ENCODE data around the gene ATP1B1. TPM values are rescaled to one million over a fixed set of nuclear protein-coding genes. Genes with fewer than 3 reads are reported as not detected.

ATP1B1 gene
- total RNA-seq, 1 experiment from 2014 or later, result 626 TPM

DNA sequence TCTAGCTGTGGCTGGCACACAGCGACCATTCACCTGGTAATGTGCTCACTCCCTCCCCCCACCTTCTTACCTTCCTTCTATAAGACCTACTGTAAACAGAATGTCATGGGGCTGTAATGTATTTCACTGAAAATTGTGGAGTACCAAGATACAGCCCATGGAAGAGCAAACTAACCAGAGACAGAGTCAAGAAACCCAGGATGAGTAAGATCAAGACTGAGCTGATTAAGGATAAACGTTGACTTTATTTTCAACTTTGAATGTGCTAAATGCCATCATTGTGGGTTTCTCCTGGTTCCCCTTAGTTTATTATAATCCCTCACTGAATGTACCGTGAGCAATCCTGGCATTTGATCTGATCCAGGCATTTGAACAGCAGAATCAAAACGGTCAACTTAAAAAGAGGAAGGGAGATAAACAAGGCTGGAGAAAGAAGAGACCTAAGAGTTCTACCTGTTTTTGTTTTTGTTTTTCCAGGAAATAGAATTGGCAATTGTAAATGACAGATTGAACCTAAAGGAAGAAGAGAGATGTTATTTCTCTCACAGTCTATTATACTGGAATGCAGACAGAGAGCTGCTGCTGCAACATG is 16.1 kb upstream of the ATP1B1 start:
- Mint-ChIP-seq H3K27ac (ENCODE audit: unreplicated experiment) (no peak overlapping the region), H3K9me3 (ENCODE audit: low read depth, unreplicated experiment) (no peaks in the 10 kb centered on the region), H3K4me3 (ENCODE audit: low read depth, unreplicated experiment) (no peak overlapping the region), H3K4me1 (ENCODE audit: low read depth, unreplicated experiment) (peaks cover 31% of the 10 kb centered on the region), H3K27me3 (ENCODE audit: unreplicated experiment) (no peaks in the 10 kb centered on the region), H3K36me3 (ENCODE audit: insufficient read depth, unreplicated experiment) (no peaks in the 10 kb centered on the region)
- BruUV-seq (replicated peaks), result no TSS peak
- intact Hi-C loops (cut with micrococcal nuclease; ENCODE audit: unreplicated experiment), result no loop called here
- TF ChIP-seq, protein P1, sequence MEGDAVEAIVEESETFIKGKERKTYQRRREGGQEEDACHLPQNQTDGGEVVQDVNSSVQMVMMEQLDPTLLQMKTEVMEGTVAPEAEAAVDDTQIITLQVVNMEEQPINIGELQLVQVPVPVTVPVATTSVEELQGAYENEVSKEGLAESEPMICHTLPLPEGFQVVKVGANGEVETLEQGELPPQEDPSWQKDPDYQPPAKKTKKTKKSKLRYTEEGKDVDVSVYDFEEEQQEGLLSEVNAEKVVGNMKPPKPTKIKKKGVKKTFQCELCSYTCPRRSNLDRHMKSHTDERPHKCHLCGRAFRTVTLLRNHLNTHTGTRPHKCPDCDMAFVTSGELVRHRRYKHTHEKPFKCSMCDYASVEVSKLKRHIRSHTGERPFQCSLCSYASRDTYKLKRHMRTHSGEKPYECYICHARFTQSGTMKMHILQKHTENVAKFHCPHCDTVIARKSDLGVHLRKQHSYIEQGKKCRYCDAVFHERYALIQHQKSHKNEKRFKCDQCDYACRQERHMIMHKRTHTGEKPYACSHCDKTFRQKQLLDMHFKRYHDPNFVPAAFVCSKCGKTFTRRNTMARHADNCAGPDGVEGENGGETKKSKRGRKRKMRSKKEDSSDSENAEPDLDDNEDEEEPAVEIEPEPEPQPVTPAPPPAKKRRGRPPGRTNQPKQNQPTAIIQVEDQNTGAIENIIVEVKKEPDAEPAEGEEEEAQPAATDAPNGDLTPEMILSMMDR (IDR thresholded peaks at IDR 0.05; ENCODE audit: unreplicated experiment), result no peak
- no peak for DNase-seq
- CTCF ChIA-PET, result no interaction called here

DNA sequence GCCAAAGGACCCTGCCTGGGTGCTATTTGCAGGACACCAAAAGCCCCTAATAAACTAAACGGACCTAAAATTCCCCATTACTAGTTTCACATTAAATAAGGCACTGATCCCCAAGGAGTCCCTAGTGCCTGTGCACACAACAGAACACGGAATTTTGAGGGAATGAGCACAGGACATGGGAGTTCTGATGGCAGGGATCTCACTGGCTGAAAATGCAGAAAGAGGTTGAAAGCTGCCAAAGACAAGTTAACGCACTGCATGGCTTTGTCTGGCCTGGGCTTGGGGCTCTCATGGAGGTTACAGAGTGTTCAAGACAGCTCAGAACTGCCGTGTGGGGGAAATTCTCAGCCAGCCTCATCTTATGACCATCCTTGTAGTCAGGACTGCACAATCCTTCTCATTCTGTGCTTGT is 15.6 kb upstream of the ATP1B1 start:
- Mint-ChIP-seq H3K4me3 (ENCODE audit: low read depth, unreplicated experiment) (no peak overlapping the region), H3K4me1 (ENCODE audit: low read depth, unreplicated experiment) (peaks cover 36% of the 10 kb centered on the region), H3K27ac (ENCODE audit: unreplicated experiment) (no peak overlapping the region), H3K27me3 (ENCODE audit: unreplicated experiment) (no peaks in the 10 kb centered on the region), H3K36me3 (ENCODE audit: insufficient read depth, unreplicated experiment) (no peaks in the 10 kb centered on the region), H3K9me3 (ENCODE audit: low read depth, unreplicated experiment) (no peaks in the 10 kb centered on the region)
- no TSS peak for BruUV-seq (replicated peaks)
- TF ChIP-seq, protein P1 (IDR thresholded peaks at IDR 0.05; ENCODE audit: unreplicated experiment), result no peak
- intact Hi-C loops (cut with micrococcal nuclease; ENCODE audit: unreplicated experiment), result no loop called here
- no peak for DNase-seq
- CTCF ChIA-PET, result no interaction called here

DNA sequence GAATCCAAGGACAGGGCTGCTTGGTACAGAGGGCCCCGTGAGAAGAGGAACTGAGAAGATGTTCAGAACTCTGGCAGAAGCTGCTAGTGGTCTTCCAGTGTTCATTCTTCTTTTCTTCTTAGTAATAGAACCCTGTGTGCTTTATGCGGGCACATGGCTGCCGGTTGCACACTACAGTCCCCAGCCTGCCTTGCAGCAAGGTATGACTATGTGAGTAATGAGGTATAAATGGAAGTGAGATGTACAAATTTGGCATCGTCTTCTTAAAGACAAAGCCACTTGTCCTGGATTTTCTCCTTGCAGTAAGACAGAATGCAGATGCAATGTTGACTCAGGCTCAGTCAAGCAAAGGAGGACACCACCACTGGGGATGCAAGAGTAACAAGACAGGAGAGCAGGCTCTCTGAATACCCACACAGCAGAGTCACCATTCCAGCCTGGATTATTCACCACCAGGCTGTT is 15.0 kb upstream of the ATP1B1 start:
- CTCF ChIA-PET, result no interaction called here
- Mint-ChIP-seq H3K4me3 (ENCODE audit: low read depth, unreplicated experiment) (no peak overlapping the region), H3K36me3 (ENCODE audit: insufficient read depth, unreplicated experiment) (no peaks in the 10 kb centered on the region), H3K27me3 (ENCODE audit: unreplicated experiment) (no peaks in the 10 kb centered on the region), H3K9me3 (ENCODE audit: low read depth, unreplicated experiment) (no peaks in the 10 kb centered on the region), H3K4me1 (ENCODE audit: low read depth, unreplicated experiment) (peaks cover 36% of the 10 kb centered on the region), H3K27ac (ENCODE audit: unreplicated experiment) (peak overlapping the region; percentile 41)
- no peak for DNase-seq
- TF ChIP-seq, protein P1 (IDR thresholded peaks at IDR 0.05; ENCODE audit: unreplicated experiment), result no peak
- BruUV-seq (replicated peaks), result no TSS peak
- intact Hi-C loops (cut with micrococcal nuclease; ENCODE audit: unreplicated experiment), result no loop called here

DNA sequence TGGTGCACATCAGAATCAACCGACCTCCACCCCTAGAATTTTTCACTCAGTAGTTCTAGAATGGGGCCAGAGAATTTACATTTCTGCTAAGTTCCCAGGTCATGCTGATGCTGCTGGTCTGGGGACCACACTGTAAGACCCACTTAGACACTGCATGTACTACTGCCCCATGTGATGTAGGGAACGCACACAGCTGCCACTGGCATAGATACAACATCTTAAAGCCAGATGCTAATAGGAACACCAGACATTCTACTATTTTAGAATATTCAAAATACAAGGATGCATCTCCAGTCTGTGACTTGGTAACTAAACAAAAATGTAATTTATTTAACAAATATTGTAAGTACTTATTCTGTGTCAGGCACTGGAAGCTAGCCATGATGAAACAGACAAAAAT is 14.1 kb upstream of the ATP1B1 start:
- intact Hi-C loops (cut with micrococcal nuclease; ENCODE audit: unreplicated experiment), result no loop called here
- no peak for DNase-seq
- CTCF ChIA-PET, result no interaction called here
- Mint-ChIP-seq H3K4me3 (ENCODE audit: low read depth, unreplicated experiment) (no peak overlapping the region), H3K36me3 (ENCODE audit: insufficient read depth, unreplicated experiment) (no peaks in the 10 kb centered on the region), H3K27ac (ENCODE audit: unreplicated experiment) (no peak overlapping the region), H3K9me3 (ENCODE audit: low read depth, unreplicated experiment) (no peaks in the 10 kb centered on the region), H3K27me3 (ENCODE audit: unreplicated experiment) (no peaks in the 10 kb centered on the region), H3K4me1 (ENCODE audit: low read depth, unreplicated experiment) (peaks cover 27% of the 10 kb centered on the region)
- BruUV-seq (replicated peaks), result no TSS peak
- TF ChIP-seq, protein P1 (IDR thresholded peaks at IDR 0.05; ENCODE audit: unreplicated experiment), result no peak

All from Calu3 (cell line).